ENCODE measurements around the gene ARHGAP6. TPM values are rescaled to one million over a fixed set of nuclear protein-coding genes. Genes with fewer than 3 reads are reported as not detected.

Gene ARHGAP6
- polyA plus RNA-seq, 1 experiment, result 1.3 TPM

DNA sequence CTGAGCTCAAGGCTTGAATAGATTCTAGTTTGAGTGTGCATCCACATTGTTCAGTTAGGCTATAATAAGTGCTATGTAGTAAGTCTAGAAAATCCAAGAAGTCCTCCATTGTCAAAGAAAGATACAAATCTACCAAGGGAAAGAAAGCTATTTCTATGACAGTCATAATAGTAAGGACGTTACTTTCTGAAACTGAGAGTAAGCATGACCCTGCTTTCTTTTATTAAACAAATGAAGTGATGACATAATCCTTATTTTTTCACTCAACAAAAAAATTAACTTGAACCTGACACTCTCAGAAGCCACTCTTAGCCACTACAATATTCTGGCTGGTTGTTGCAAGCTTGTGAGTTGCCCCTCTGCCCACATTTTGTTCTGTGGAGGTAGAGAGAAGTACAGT is 406.3 kb downstream of the ARHGAP6 start:
- Histone ChIP-seq H3K36me3 (ENCODE audit: control insufficient read depth, insufficient read depth, low read length) (no peaks in the 10 kb centered on the region), H3K27me3 (ENCODE audit: control insufficient read depth, insufficient read depth, low read length) (no peaks in the 10 kb centered on the region), H3K4me3 (ENCODE audit: low read depth, low read length) (no peak overlapping the region)
- ChIA-PET POLR2A (no interaction called here), CTCF (no interaction called here)
- TF ChIP-seq, protein P1, sequence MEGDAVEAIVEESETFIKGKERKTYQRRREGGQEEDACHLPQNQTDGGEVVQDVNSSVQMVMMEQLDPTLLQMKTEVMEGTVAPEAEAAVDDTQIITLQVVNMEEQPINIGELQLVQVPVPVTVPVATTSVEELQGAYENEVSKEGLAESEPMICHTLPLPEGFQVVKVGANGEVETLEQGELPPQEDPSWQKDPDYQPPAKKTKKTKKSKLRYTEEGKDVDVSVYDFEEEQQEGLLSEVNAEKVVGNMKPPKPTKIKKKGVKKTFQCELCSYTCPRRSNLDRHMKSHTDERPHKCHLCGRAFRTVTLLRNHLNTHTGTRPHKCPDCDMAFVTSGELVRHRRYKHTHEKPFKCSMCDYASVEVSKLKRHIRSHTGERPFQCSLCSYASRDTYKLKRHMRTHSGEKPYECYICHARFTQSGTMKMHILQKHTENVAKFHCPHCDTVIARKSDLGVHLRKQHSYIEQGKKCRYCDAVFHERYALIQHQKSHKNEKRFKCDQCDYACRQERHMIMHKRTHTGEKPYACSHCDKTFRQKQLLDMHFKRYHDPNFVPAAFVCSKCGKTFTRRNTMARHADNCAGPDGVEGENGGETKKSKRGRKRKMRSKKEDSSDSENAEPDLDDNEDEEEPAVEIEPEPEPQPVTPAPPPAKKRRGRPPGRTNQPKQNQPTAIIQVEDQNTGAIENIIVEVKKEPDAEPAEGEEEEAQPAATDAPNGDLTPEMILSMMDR (IDR thresholded peaks at IDR 0.05; ENCODE audit: insufficient read depth, low read depth, low read length), result no peak
- no peak for DNase-seq (ENCODE audit: low read depth)

DNA sequence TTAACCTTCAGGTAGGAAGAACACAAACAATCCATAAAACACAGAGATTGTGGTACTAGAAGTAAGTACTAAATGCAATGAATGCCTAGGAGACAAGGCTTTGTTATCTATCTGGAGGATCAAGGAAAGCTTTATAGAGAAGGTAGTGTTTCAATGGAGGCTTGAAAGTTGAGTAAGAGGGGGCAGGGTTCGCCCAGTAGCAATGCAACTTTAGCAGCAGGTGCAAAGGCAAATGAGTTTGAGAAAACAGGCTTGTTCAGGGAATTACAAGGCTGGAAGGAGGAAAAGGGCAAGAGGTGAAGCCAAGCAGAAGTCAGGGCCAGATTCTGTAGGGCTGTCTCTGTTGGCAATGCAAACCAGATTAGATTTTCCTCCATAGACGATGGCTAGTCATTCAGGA is 408.0 kb downstream of the ARHGAP6 start:
- no peak overlapping the region for H3K4me3 ChIP-seq (ENCODE audit: low read depth, low read length)
- H3K27me3 ChIP-seq (ENCODE audit: control insufficient read depth, insufficient read depth, low read length), result no peaks in the 10 kb centered on the region
- H3K36me3 ChIP-seq (ENCODE audit: control insufficient read depth, insufficient read depth, low read length), result no peaks in the 10 kb centered on the region
- TF ChIP-seq, protein P1 (IDR thresholded peaks at IDR 0.05; ENCODE audit: insufficient read depth, low read depth, low read length), result no peak
- no peak for DNase-seq (ENCODE audit: low read depth)
- CTCF ChIA-PET, result no interaction called here
- POLR2A ChIA-PET, result no interaction called here

DNA sequence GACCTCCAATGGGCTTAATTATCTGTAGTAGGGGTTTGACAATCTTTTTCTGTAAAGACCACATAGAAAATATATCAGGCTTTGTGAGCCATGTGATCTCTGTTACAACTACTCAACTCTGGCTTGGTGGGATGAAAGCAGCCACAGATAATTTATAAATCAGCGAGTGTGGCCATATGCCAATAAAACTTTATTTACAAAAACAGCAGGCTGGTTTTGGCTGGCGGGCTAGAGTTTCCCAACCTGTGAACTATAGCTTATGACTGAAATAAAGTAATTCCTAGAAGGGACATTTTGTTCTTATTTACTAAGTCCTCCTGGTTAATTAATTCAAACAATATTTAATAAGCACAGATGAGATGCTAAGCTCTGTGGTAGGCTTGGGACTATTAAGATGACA is 408.4 kb downstream of the ARHGAP6 start:
- no peak for DNase-seq (ENCODE audit: low read depth)
- Histone ChIP-seq H3K4me3 (ENCODE audit: low read depth, low read length) (no peak overlapping the region), H3K36me3 (ENCODE audit: control insufficient read depth, insufficient read depth, low read length) (no peaks in the 10 kb centered on the region), H3K27me3 (ENCODE audit: control insufficient read depth, insufficient read depth, low read length) (no peaks in the 10 kb centered on the region)
- CTCF ChIA-PET, result no interaction called here
- TF ChIP-seq, protein P1 (IDR thresholded peaks at IDR 0.05; ENCODE audit: insufficient read depth, low read depth, low read length), result no peak
- POLR2A ChIA-PET, result no interaction called here

DNA sequence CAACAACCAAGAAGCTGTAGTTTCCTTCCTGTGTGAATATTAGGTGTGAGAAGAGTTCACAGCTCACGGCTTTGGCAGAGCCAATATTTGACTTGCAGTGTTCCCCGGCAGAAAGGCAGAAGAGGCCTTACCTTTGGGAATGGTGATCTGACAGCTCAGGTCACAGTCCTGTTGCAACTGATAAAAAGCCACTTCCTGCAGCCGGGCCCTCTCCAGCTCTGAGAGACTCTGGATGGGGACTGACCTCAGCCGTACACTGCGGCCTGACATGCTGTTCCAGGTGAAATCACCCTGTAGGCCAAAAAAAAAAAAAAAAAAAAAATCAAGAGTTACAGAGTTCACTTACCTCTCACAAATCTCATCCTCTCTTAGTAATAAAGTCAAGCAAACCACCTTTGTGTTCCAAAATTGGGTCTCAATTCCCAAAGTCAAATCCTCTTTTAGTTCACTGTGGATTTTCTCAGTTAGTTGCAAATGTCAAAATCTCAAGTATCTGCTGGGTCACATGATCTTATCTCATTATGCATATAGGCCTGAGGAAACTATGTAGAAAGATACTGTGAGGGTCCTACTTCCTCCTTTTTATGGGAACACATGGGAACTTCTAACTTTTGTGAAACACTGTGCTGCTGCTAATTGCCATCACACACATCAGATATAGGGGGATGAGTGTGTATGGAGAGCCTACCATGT is 411.2 kb downstream of the ARHGAP6 start:
- ChIA-PET POLR2A (no interaction called here), CTCF (interaction anchor here (1.3 kb wide), 1 partner anchor 15 kb away, joined by 3 read pairs; no protein-coding TSS in a partner anchor)
- H3K36me3 ChIP-seq (ENCODE audit: control insufficient read depth, insufficient read depth, low read length), result no peaks in the 10 kb centered on the region
- H3K4me3 ChIP-seq (ENCODE audit: low read depth, low read length), result no peak overlapping the region
- TF ChIP-seq, protein P1 (IDR thresholded peaks at IDR 0.05; ENCODE audit: insufficient read depth, low read depth, low read length), result no peak
- no peaks in the 10 kb centered on the region for H3K27me3 ChIP-seq (ENCODE audit: control insufficient read depth, insufficient read depth, low read length)
- no peak for DNase-seq (ENCODE audit: low read depth)

DNA sequence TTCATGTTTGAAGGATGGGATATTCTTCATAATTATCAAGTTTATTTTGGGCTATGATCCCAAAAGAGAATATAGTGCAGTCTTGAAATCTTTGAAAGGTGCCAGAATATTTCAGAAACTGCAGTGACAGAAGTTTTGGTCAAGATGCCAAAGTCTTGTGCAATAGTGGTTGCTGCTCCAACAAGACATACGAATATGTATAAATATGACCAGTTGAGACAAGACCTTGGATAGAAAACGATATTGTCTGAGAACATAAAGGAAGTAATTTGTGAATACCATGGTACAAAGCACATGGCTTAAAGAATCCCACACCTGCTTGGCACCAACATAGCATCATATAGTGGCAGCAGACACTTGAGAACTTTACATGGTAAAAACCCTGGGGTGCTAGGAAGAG is 421.1 kb downstream of the ARHGAP6 start:
- TF ChIP-seq, protein P1 (IDR thresholded peaks at IDR 0.05; ENCODE audit: insufficient read depth, low read depth, low read length), result no peak
- no peak overlapping the region for H3K4me3 ChIP-seq (ENCODE audit: low read depth, low read length)
- H3K27me3 ChIP-seq (ENCODE audit: control insufficient read depth, insufficient read depth, low read length), result no peaks in the 10 kb centered on the region
- ChIA-PET POLR2A (no interaction called here), CTCF (no interaction called here)
- no peaks in the 10 kb centered on the region for H3K36me3 ChIP-seq (ENCODE audit: control insufficient read depth, insufficient read depth, low read length)
- no peak for DNase-seq (ENCODE audit: low read depth)

Data from BJ (cell line).